K562 (cell line): ENCODE measurements around the gene GATA5. TPM values are rescaled to one million over a fixed set of nuclear protein-coding genes. Genes with fewer than 3 reads are reported as not detected.

Experiments used
- ATAC-seq: fragments of 200-7000 bp; cut with Tn5 transposase; 3 replicates; pipeline ENCODE4 v1.9.1; 2020; ENCODE audit warnings: moderate library complexity
- BruUV-seq: library from RNA; stranded (reverse); fragments of 400-500 nt; replicated peaks from 2 replicates; lab custom pipeline; 2021; lab: Mats Ljungman, UMichigan
- CTCF ChIA-PET: fragments of 300-600 bp; formaldehyde crosslinking; extraction: SDS; loops from one replicate; lab custom pipeline; 2021; ENCODE audit warnings: low intra/inter-chr PET ratio; lab: Yijun Ruan, JAX
- POLR2A ChIA-PET: fragments of 300-600, 350-650 bp; sonication (Branson Sonifier 250); formaldehyde crosslinking; extraction: SDS; loops from one replicate; lab custom pipeline; 2021; ENCODE audit warnings: antibody characterized with exemption, inconsistent platforms; lab: Yijun Ruan, JAX
- DNase-seq, 4 experiments: peaks; one replicate each; pipeline versions ENCODE4 v3.0.0 to v3.0.0-alpha.2; 2011 to 2018; ENCODE audit warnings: low spot score in 3 of 4, mixed read lengths in 3 of 4; ENCODE audit errors: extremely low read depth in 1 of 4
- FAIRE-seq: peaks from 2 replicates; lab custom pipeline; 2011; peaks lifted over from hg19 to GRCh38; lab: Jason Lieb, UNC
- H2AFZ ChIP-seq: 2 replicates; pipeline ENCODE4 v1.6.0; 2011; ENCODE audit warnings: low read depth, low read length, control low read depth, inconsistent platforms
- H3K27ac ChIP-seq: fragments of 200-600 bp; 3 replicates; pipeline ENCODE4 v1.8.0; 2011; ENCODE audit warnings: low read depth, mild to moderate bottlenecking, control low read depth, inconsistent platforms, low read length, moderate library complexity, mixed read lengths; ENCODE audit errors: extremely low read depth
- H3K27me3 ChIP-seq, 2 experiments: fragments of 300-600 bp in 1 of 2; 2 replicates in 1 of 2; 3 replicates in 1 of 2; pipeline versions ENCODE4 v1.6.0 to v1.8.0; 2011; ENCODE audit warnings: inconsistent platforms in 2 of 2, low read length in 2 of 2, mild to moderate bottlenecking in 1 of 2, mixed read lengths in 1 of 2, moderate library complexity in 1 of 2; ENCODE audit not compliant: control insufficient read depth in 2 of 2, insufficient read depth in 2 of 2
- H3K36me3 ChIP-seq: fragments of 300-600 bp; 3 replicates; pipeline ENCODE4 v1.8.0; 2011; ENCODE audit warnings: mild to moderate bottlenecking, low read length, inconsistent platforms; ENCODE audit not compliant: control insufficient read depth, insufficient read depth
- H3K4me1 ChIP-seq, 2 experiments: fragments of 200-600 bp in 1 of 2; replicated peaks in 1 of 2; 2 replicates in 1 of 2; 3 replicates in 1 of 2; pipeline versions ENCODE4 v1.5.1 to v1.8.0; 2011; ENCODE audit warnings: inconsistent platforms in 2 of 2, low read length in 2 of 2, mild to moderate bottlenecking in 1 of 2, mixed read lengths in 1 of 2, moderate library complexity in 1 of 2; ENCODE audit not compliant: control insufficient read depth in 2 of 2, insufficient read depth in 2 of 2
- H3K4me2 ChIP-seq: 2 replicates; pipeline ENCODE4 v1.6.1; 2011; ENCODE audit warnings: low read length, control low read depth, inconsistent platforms, mixed read lengths; ENCODE audit not compliant: insufficient read depth
- H3K4me3 ChIP-seq: fragments of 200-600 bp; sonication (generic), shearing (Covaris generic); 2 replicates; pipeline ENCODE4 v1.5.1; 2016; ENCODE audit warnings: control low read depth, inconsistent platforms
- H3K79me2 ChIP-seq: fragments of 200-600 bp; 3 replicates; pipeline ENCODE4 v1.8.0; 2011; ENCODE audit warnings: low read length, inconsistent platforms; ENCODE audit not compliant: control insufficient read depth, insufficient read depth
- H3K9ac ChIP-seq, 2 experiments: 2 replicates each; pipeline versions ENCODE4 v1.6.0 to v1.6.1; 2011; ENCODE audit warnings: low read depth in 2 of 2, low read length in 2 of 2, control low read depth in 1 of 2, inconsistent platforms in 1 of 2, mild to moderate bottlenecking in 1 of 2, mixed read lengths in 1 of 2; ENCODE audit not compliant: insufficient read depth in 1 of 2
- H3K9me1 ChIP-seq: one replicate; pipeline ENCODE4 v1.6.0; 2011; ENCODE audit warnings: inconsistent platforms, mild to moderate bottlenecking, low read length, moderate library complexity; ENCODE audit not compliant: control insufficient read depth, insufficient read depth
- H3K9me3 ChIP-seq: replicated peaks from 2 replicates; pipeline ENCODE4 v1.5.1; 2011; ENCODE audit warnings: low read depth, low read length, inconsistent platforms; ENCODE audit not compliant: control insufficient read depth, insufficient read depth
- H4K20me1 ChIP-seq: replicated peaks from 2 replicates; pipeline ENCODE4 v1.6.1; 2011; ENCODE audit warnings: low read length, inconsistent platforms, mixed read lengths; ENCODE audit not compliant: control insufficient read depth, insufficient read depth
- DIDO1 ChIP-seq: fragments of 450-650 bp; IDR thresholded peaks from 2 replicates; pipeline ENCODE4 v1.6.1; 2016; ENCODE audit warnings: low read depth, missing biosample characterization, missing genetic modification characterization
- ELK1 ChIP-seq: sonication (generic); formaldehyde crosslinking; IDR thresholded peaks from 2 replicates; pipeline ENCODE4 v1.8.1; 2022; ENCODE audit warnings: missing genetic modification reagents
- NCOA6 ChIP-seq: fragments of 450-650 bp; IDR thresholded peaks from 2 replicates; pipeline ENCODE4 v1.6.1; 2017; ENCODE audit warnings: mild to moderate bottlenecking
- NR2C1 ChIP-seq, 2 experiments: fragments of 450-650 bp; IDR thresholded peaks; 2 replicates each; pipeline ENCODE4 v1.6.1; 2017; ENCODE audit warnings: mild to moderate bottlenecking in 2 of 2, antibody characterized with exemption in 1 of 2, inconsistent platforms in 1 of 2, missing compliant biosample characterization in 1 of 2, missing genetic modification characterization in 1 of 2
- RBM22 ChIP-seq: fragments of 200-400 bp; formaldehyde crosslinking; IDR thresholded peaks from 2 replicates; pipeline ENCODE4 v1.6.1; 2018; ENCODE audit warnings: low read length, low read depth; ENCODE audit not compliant: poor library complexity, severe bottlenecking
- THRA ChIP-seq: fragments of 450-650 bp; IDR thresholded peaks from 2 replicates; pipeline ENCODE4 v1.6.1; 2017; ENCODE audit warnings: mild to moderate bottlenecking, moderate library complexity
- ZBTB9 ChIP-seq: fragments of 450-650 bp; formaldehyde crosslinking; IDR thresholded peaks from 2 replicates; pipeline ENCODE4 v1.4.0; 2020; ENCODE audit warnings: mild to moderate bottlenecking, moderate library complexity
- WGBS: fragments of 100-300 bp; shearing (Covaris generic); methylation state at CpG from one replicate; pipeline ENCODE4 v1.1.6; 2016; ENCODE audit warnings: low coverage, mixed read lengths; ENCODE audit not compliant: insufficient coverage; ENCODE audit errors: missing lambda C conversion rate; 5-methylcytosine and 5-hydroxymethylcytosine counted together
- in situ Hi-C: fragments of 300-500 bp; cut with MboI; formaldehyde crosslinking; loops from 4 replicates; pipeline ENCODE4 v1.15.0; 2018; ENCODE audit warnings: inconsistent platforms, mixed read lengths
- intact Hi-C: fragments of 100-400 bp; cut with micrococcal nuclease; formaldehyde crosslinking; loops from 2 replicates; pipeline ENCODE4 v1.14.2; 2022
- polyA plus RNA-seq, 8 experiments: library from polyadenylated mRNA; depleted of rRNA in 4 of 8; stranded (reverse) in 5 of 8; unstranded in 3 of 8; fragments of >200 nt; fragmentation: Nextera tagmentation in 2 of 8; fragmentation: Illumina TruSeq in 1 of 8; extraction: Ambion mirVana in 2 of 8; extraction: Trizol in 1 of 8; gene quantifications; 2 replicates each; pipeline versions ENCODE4 v1.2.1 to v1.2.3, GENCODE V29; 2011 to 2014; ENCODE audit warnings: inconsistent platforms in 1 of 8, missing spikeins in 1 of 8
- total RNA-seq, 7 experiments: library from RNA; depleted of rRNA in 6 of 7; stranded (reverse); fragments of >200 nt in 6 of 7; fragmentation: Illumina TruSeq in 2 of 7; extraction: Trizol in 2 of 7; gene quantifications; 2 replicates each; pipeline versions ENCODE4 v1.2.1 to v1.2.3, GENCODE V29; 2011 to 2021; ENCODE audit warnings: low replicate concordance in 1 of 7
- TF ChIP-seq, protein P1 (sequence below): fragments of 250-450 bp; sonication (Bioruptor Pico); IDR thresholded peaks from 2 replicates; pipeline ENCODE4 v1.8.0; 2021; ENCODE audit warnings: mild to moderate bottlenecking, moderate library complexity
- TF ChIP-seq, protein P2 (sequence below): fragments of 250-450 bp; sonication (Bioruptor Pico); IDR thresholded peaks from 2 replicates; pipeline ENCODE4 v1.5.0; 2021; ENCODE audit warnings: mild to moderate bottlenecking, borderline replicate concordance
- TF ChIP-seq, protein P3 (sequence below): fragments of 250-450 bp; sonication (Bioruptor Pico); IDR thresholded peaks from 2 replicates; pipeline ENCODE4 v1.4.0; 2020; ENCODE audit warnings: mild to moderate bottlenecking, moderate library complexity, borderline replicate concordance

GATA5 gene
- total and polyA plus RNA-seq, 9 of the 15 experiments (the other 6 are each of a cell fraction or from before 2014, with no cell fraction given) = 0.09 to 0.57 (median 0.20) TPM; not detected in 3

GRCh38 chr20:62457831-62458230, 18.0 kb downstream of the GATA5 start:
- TF ChIP-seq, protein P1, sequence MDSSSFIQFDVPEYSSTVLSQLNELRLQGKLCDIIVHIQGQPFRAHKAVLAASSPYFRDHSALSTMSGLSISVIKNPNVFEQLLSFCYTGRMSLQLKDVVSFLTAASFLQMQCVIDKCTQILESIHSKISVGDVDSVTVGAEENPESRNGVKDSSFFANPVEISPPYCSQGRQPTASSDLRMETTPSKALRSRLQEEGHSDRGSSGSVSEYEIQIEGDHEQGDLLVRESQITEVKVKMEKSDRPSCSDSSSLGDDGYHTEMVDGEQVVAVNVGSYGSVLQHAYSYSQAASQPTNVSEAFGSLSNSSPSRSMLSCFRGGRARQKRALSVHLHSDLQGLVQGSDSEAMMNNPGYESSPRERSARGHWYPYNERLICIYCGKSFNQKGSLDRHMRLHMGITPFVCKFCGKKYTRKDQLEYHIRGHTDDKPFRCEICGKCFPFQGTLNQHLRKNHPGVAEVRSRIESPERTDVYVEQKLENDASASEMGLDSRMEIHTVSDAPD = no peak
- TF ChIP-seq ZBTB9 (CRISPR knock-in tag) (no peak), NCOA6 (no peak), THRA (no peak), ELK1 (CRISPR knock-in tag) (no peak), DIDO1 (no peak), RBM22 (no peak), NR2C1 (IDR thresholded peaks at IDR 0.05) (no peak), NR2C1 (tag; IDR thresholded peaks at IDR 0.05) (no peak)
- TF ChIP-seq, protein P2, sequence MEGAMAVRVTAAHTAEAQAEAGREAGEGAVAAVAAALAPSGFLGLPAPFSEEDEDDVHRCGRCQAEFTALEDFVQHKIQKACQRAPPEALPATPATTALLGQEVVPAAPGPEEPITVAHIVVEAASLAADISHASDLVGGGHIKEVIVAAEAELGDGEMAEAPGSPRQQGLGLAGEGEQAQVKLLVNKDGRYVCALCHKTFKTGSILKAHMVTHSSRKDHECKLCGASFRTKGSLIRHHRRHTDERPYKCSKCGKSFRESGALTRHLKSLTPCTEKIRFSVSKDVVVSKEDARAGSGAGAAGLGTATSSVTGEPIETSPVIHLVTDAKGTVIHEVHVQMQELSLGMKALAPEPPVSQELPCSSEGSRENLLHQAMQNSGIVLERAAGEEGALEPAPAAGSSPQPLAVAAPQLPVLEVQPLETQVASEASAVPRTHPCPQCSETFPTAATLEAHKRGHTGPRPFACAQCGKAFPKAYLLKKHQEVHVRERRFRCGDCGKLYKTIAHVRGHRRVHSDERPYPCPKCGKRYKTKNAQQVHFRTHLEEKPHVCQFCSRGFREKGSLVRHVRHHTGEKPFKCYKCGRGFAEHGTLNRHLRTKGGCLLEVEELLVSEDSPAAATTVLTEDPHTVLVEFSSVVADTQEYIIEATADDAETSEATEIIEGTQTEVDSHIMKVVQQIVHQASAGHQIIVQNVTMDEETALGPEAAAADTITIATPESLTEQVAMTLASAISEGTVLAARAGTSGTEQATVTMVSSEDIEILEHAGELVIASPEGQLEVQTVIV (CRISPR knock-in tag) = no peak
- TF ChIP-seq, protein P3, sequence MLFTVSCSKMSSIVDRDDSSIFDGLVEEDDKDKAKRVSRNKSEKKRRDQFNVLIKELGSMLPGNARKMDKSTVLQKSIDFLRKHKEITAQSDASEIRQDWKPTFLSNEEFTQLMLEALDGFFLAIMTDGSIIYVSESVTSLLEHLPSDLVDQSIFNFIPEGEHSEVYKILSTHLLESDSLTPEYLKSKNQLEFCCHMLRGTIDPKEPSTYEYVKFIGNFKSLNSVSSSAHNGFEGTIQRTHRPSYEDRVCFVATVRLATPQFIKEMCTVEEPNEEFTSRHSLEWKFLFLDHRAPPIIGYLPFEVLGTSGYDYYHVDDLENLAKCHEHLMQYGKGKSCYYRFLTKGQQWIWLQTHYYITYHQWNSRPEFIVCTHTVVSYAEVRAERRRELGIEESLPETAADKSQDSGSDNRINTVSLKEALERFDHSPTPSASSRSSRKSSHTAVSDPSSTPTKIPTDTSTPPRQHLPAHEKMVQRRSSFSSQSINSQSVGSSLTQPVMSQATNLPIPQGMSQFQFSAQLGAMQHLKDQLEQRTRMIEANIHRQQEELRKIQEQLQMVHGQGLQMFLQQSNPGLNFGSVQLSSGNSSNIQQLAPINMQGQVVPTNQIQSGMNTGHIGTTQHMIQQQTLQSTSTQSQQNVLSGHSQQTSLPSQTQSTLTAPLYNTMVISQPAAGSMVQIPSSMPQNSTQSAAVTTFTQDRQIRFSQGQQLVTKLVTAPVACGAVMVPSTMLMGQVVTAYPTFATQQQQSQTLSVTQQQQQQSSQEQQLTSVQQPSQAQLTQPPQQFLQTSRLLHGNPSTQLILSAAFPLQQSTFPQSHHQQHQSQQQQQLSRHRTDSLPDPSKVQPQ (CRISPR knock-in tag) = no peak
- TF ChIP-seq, all 486 proteins: peak for 0
- no peak for FAIRE-seq
- ATAC-seq = no peak
- no peak overlapping the region for H3K4me3 ChIP-seq
- H3K9ac ChIP-seq = peak overlapping the region in 1 of 2 experiments; percentile 68; a peak in 2 of 4 replicates
- 50% methylated on average over 10 of the region's 20 CpGs for WGBS
- H3K9me3 ChIP-seq = no peaks in the 10 kb centered on the region
- no TSS peak for BruUV-seq
- CTCF ChIA-PET = interaction anchor here (0.5 kb wide), 1 partner anchor 122 kb away, joined by 3 read pairs; no protein-coding TSS in a partner anchor
- no peaks in the 10 kb centered on the region for H3K36me3 ChIP-seq
- no peaks in the 10 kb centered on the region for H3K9me1 ChIP-seq
- no peak overlapping the region for H3K27ac ChIP-seq
- H4K20me1 ChIP-seq = no peaks in the 10 kb centered on the region; the same call in 1 of the 2 replicates
- intact Hi-C loops = no loop called here
- no peak for DNase-seq
- POLR2A ChIA-PET = interaction anchor here (0.7 kb wide), 1 partner anchor 17 kb away, joined by 4 read pairs; no protein-coding TSS in a partner anchor
- peaks cover 14 to 71% of the 10 kb centered on the region in 2 experiments for H3K4me1 ChIP-seq
- in situ Hi-C loops = no loop called here
- H2AFZ ChIP-seq = no peak overlapping the region
- H3K79me2 ChIP-seq = no peaks in the 10 kb centered on the region
- peaks cover 5 to 43% of the 10 kb centered on the region in 2 experiments; a peak in 4 of 5 replicates for H3K27me3 ChIP-seq
- no peak overlapping the region for H3K4me2 ChIP-seq
